Measurements from ENCODE around the gene AKT1S1. TPM values are rescaled to one million over a fixed set of nuclear protein-coding genes. Genes with fewer than 3 reads are reported as not detected.

The AKT1S1 gene
- total RNA-seq, 2 experiments from 2014 or later, result 17.3 to 19.9 TPM

- POLR2A ChIA-PET, result interaction anchor here (1.0 to 4.3 kb wide), 9 partner anchors 10 to 81 kb away, joined by 3 to 23 read pairs (median 4); partner anchors contain the start of genes AKT1S1, AP2A1, FUZ and MED25
- no peak for ATAC-seq (ENCODE audit: low read depth)
- no peak for DNase-seq
- H3K9me3 Mint-ChIP-seq, result peaks cover 1% of the 10 kb centered on the region
- H3K27ac Mint-ChIP-seq, result peak overlapping the region; percentile 75
- H3K4me3 Mint-ChIP-seq, result peak overlapping the region; percentile 48
- peaks cover 31% of the 10 kb centered on the region for H3K4me1 Mint-ChIP-seq
- H3K36me3 Mint-ChIP-seq, result peaks cover 4% of the 10 kb centered on the region
- peaks cover 2% of the 10 kb centered on the region for H3K27me3 Mint-ChIP-seq
Observed at GRCh38 chr19:49847731-49848696, 29.1 kb downstream of the AKT1S1 start.

DNA sequence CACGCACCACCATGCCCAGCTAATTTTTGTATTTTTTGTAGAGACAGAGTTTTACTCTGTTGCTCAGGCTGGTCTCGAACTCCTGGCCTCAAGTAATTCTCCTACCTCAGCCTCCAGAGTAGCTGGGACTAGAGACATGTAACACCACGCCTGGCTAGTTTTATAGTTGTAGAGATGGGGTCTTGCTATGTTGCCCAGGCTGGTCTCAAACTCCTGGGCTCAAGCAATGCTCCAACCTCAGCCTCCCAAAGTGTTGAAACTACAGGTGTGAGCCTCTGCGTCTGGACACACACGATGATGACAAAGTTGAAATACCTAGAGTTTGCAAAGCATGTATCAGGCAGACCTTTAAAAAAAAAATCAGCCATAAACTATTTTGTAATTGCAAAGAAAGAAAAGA lies 30.7 kb downstream of the AKT1S1 start:
- H3K4me3 Mint-ChIP-seq, result no peak overlapping the region
- H3K4me1 Mint-ChIP-seq, result peaks cover 22% of the 10 kb centered on the region
- peaks cover 1% of the 10 kb centered on the region for H3K9me3 Mint-ChIP-seq
- POLR2A ChIA-PET, result no interaction called here
- H3K27me3 Mint-ChIP-seq, result peaks cover 2% of the 10 kb centered on the region
- DNase-seq (no peak), ATAC-seq (ENCODE audit: low read depth) (no peak)
- peaks cover 4% of the 10 kb centered on the region for H3K36me3 Mint-ChIP-seq
- no peak overlapping the region for H3K27ac Mint-ChIP-seq

DNA sequence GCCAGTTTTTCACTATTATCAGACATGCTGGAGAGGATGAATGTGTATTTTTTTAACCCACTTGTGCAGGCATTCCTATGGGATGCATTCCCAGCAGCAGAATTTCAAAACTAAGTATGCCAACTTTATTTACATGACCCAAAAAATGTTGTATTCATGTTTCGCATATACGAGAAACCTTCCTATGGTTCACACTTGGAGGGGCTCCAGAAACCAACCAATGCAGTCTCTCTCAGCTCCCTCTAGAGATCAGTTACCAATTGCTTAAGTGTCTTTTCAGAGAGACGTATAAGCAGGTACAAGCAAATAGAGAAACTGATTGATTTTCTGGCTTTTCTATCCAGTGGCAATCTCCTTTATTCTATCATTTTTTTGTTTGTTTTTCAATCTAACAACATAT lies 31.7 kb downstream of the AKT1S1 start:
- Mint-ChIP-seq H3K4me1 (peaks cover 22% of the 10 kb centered on the region), H3K9me3 (peaks cover 1% of the 10 kb centered on the region), H3K27ac (no peak overlapping the region), H3K36me3 (peaks cover 8% of the 10 kb centered on the region), H3K27me3 (peaks cover 2% of the 10 kb centered on the region), H3K4me3 (no peak overlapping the region)
- ATAC-seq (ENCODE audit: low read depth) (no peak), DNase-seq (no peak)
- POLR2A ChIA-PET, result no interaction called here

- ATAC-seq (ENCODE audit: low read depth), result no peak
- H3K4me3 Mint-ChIP-seq, result no peak overlapping the region
- POLR2A ChIA-PET, result no interaction called here
- peaks cover 2% of the 10 kb centered on the region for H3K27me3 Mint-ChIP-seq
- peaks cover 1% of the 10 kb centered on the region for H3K9me3 Mint-ChIP-seq
- H3K36me3 Mint-ChIP-seq, result peaks cover 8% of the 10 kb centered on the region
- H3K27ac Mint-ChIP-seq, result no peak overlapping the region
- peaks cover 16% of the 10 kb centered on the region for H3K4me1 Mint-ChIP-seq
- DNase-seq, result no peak
Observed at GRCh38 chr19:49844138-49845095, 32.7 kb downstream of the AKT1S1 start.

GRCh38 chr19:49843265-49843664 lies 33.9 kb downstream of the AKT1S1 start:
- Mint-ChIP-seq H3K4me3 (no peak overlapping the region), H3K27ac (no peak overlapping the region), H3K36me3 (peaks cover 14% of the 10 kb centered on the region), H3K27me3 (peaks cover 2% of the 10 kb centered on the region), H3K4me1 (peaks cover 8% of the 10 kb centered on the region), H3K9me3 (no peaks in the 10 kb centered on the region)
- ATAC-seq (ENCODE audit: low read depth) (no peak), DNase-seq (no peak)
- POLR2A ChIA-PET, result no interaction called here

DNA sequence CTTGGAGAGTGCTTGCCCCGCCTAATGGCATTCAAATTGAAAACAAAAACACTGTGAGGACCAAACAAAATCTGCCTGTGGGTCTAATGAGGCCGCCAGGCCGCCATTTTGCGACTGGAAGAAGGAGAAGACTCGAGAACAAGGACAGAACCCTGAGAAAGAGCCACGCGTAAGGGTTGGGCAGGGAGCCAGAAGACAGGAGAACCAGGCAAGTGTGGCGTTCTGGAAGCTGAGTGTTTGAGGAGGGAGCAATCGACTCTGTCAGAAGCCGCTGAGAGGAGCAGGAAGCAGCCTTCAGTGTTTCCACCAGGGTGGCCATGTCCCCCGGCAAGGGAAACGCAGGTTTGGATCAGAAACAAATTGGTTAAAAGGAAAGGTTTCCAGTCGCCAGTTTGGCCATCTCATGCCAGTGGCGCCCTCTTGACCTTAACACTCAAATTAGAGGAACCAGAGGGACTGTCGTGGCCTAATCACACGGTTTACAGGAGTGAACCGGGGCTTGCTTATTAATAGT lies 36.4 kb downstream of the AKT1S1 start:
- Mint-ChIP-seq H3K27me3 (no peaks in the 10 kb centered on the region), H3K36me3 (peaks cover 19% of the 10 kb centered on the region), H3K4me1 (peaks cover 10% of the 10 kb centered on the region), H3K9me3 (no peaks in the 10 kb centered on the region), H3K4me3 (no peak overlapping the region), H3K27ac (no peak overlapping the region)
- ATAC-seq (ENCODE audit: low read depth) (no peak), DNase-seq (no peak)
- POLR2A ChIA-PET, result no interaction called here

- DNase-seq (no peak), ATAC-seq (ENCODE audit: low read depth) (no peak)
- H3K27ac Mint-ChIP-seq, result no peak overlapping the region
- H3K4me1 Mint-ChIP-seq, result peaks cover 10% of the 10 kb centered on the region
- no peaks in the 10 kb centered on the region for H3K27me3 Mint-ChIP-seq
- peaks cover 19% of the 10 kb centered on the region for H3K36me3 Mint-ChIP-seq
- H3K9me3 Mint-ChIP-seq, result no peaks in the 10 kb centered on the region
- POLR2A ChIA-PET, result no interaction called here
- no peak overlapping the region for H3K4me3 Mint-ChIP-seq
Observed at GRCh38 chr19:49840321-49840720, 36.8 kb downstream of the AKT1S1 start.

GRCh38 chr19:49839713-49840112 lies 37.4 kb downstream of the AKT1S1 start:
- DNase-seq, result no peak
- no peaks in the 10 kb centered on the region for H3K27me3 Mint-ChIP-seq
- H3K27ac Mint-ChIP-seq, result no peak overlapping the region
- no peaks in the 10 kb centered on the region for H3K9me3 Mint-ChIP-seq
- H3K4me3 Mint-ChIP-seq, result no peak overlapping the region
- no peak for ATAC-seq (ENCODE audit: low read depth)
- peaks cover 21% of the 10 kb centered on the region for H3K36me3 Mint-ChIP-seq
- peaks cover 12% of the 10 kb centered on the region for H3K4me1 Mint-ChIP-seq
- POLR2A ChIA-PET, result no interaction called here

- Mint-ChIP-seq H3K9me3 (no peaks in the 10 kb centered on the region), H3K27ac (no peak overlapping the region), H3K4me3 (no peak overlapping the region)
Observed at GRCh38 chr19:49838885-49839588, 38.1 kb downstream of the AKT1S1 start.

DNA sequence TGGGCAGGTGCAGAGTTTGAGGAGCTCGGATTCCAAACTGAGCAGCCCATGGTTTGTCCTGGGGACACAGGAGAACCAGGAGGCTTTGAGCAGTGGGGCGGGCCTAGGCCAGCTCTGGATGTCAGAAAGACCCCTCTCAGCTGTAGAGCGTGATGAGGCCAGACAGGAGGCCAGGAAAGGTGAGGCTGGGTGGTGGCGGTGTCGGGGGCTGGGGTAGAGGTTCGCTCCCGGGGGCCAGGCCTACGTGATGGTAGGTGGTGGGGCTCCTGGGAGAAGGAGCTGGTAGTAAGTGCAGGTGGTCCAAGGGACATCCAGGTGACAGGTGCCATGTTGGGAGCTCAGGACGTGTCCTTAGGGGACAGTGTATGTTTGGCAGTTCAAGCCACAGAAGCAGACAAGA lies 39.7 kb downstream of the AKT1S1 start:
- POLR2A ChIA-PET, result interaction anchor here (0.9 kb wide), 1 partner anchor 14 kb away, joined by 3 read pairs; the partner anchor contains the start of gene PTOV1
- Mint-ChIP-seq H3K9me3 (no peaks in the 10 kb centered on the region), H3K27ac (peak overlapping the region; percentile 9), H3K36me3 (peaks cover 24% of the 10 kb centered on the region), H3K27me3 (no peaks in the 10 kb centered on the region), H3K4me3 (no peak overlapping the region), H3K4me1 (peaks cover 20% of the 10 kb centered on the region)
- DNase-seq (no peak), ATAC-seq (ENCODE audit: low read depth) (no peak)

More at GRCh38 chr19:49838885-49839588, 38.1 kb downstream of the AKT1S1 start:
- DNase-seq (no peak), ATAC-seq (ENCODE audit: low read depth) (no peak)
- POLR2A ChIA-PET, result no interaction called here
- H3K27me3 Mint-ChIP-seq, result no peaks in the 10 kb centered on the region
- H3K4me1 Mint-ChIP-seq, result peaks cover 12% of the 10 kb centered on the region
- peaks cover 21% of the 10 kb centered on the region for H3K36me3 Mint-ChIP-seq

- Mint-ChIP-seq H3K4me3 (no peak overlapping the region), H3K27me3 (no peaks in the 10 kb centered on the region), H3K4me1 (peaks cover 23% of the 10 kb centered on the region), H3K36me3 (peaks cover 25% of the 10 kb centered on the region), H3K9me3 (no peaks in the 10 kb centered on the region), H3K27ac (no peak overlapping the region)
- POLR2A ChIA-PET, result interaction anchor here (0.9 kb wide), 1 partner anchor 14 kb away, joined by 3 read pairs; the partner anchor contains the start of gene PTOV1
- ATAC-seq (ENCODE audit: low read depth), result no peak
- no peak for DNase-seq
Observed at GRCh38 chr19:49837009-49837310, 40.2 kb downstream of the AKT1S1 start.

GRCh38 chr19:49836176-49837008 lies 40.8 kb downstream of the AKT1S1 start:
- POLR2A ChIA-PET, result interaction anchor here (0.9 kb wide), 1 partner anchor 15 kb away, joined by 3 read pairs; the partner anchor contains the start of gene PTOV1

More at GRCh38 chr19:49836176-49837008, 40.8 kb downstream of the AKT1S1 start:
- Mint-ChIP-seq H3K27me3 (no peaks in the 10 kb centered on the region), H3K4me3 (no peak overlapping the region), H3K36me3 (peaks cover 27% of the 10 kb centered on the region), H3K27ac (no peak overlapping the region), H3K4me1 (peaks cover 26% of the 10 kb centered on the region), H3K9me3 (no peaks in the 10 kb centered on the region)
- DNase-seq (no peak), ATAC-seq (ENCODE audit: low read depth) (no peak)
